WTC11 (cell line): ENCODE data around the gene SYCP2L. TPM values are rescaled to one million over a fixed set of nuclear protein-coding genes. Genes with fewer than 3 reads are reported as not detected.

Source experiments
- ATAC-seq: fragments of 200-7000 bp; cut with Tn5 transposase; 2 replicates; pipeline ENCODE4 v1.10.0; 2021; ENCODE audit warnings: mild to moderate bottlenecking, moderate library complexity
- CTCF ChIA-PET: fragments of 300-600 bp; sonication (Branson Sonifier 250); formaldehyde crosslinking; loops from one replicate; lab custom pipeline; 2021; ENCODE audit warnings: antibody characterized with exemption; lab: Charles Lee
- POLR2A ChIA-PET: fragments of 350-600 bp; sonication (Branson Sonifier 250); formaldehyde crosslinking; loops from one replicate; lab custom pipeline; 2021; ENCODE audit warnings: antibody characterized with exemption; lab: Charles Lee
- DNase-seq: peaks from one replicate; pipeline ENCODE4 v3.0.0; 2021; ENCODE audit warnings: low spot score
- H3K27ac Mint-ChIP-seq: 2 replicates; pipeline ENCODE4 v1.8.0; 2021; ENCODE audit warnings: mixed read lengths
- H3K27me3 Mint-ChIP-seq: 2 replicates; pipeline ENCODE4 v1.8.0; 2021; ENCODE audit warnings: low read depth, mild to moderate bottlenecking, moderate library complexity, mixed read lengths
- H3K36me3 Mint-ChIP-seq: 2 replicates; pipeline ENCODE4 v1.8.0; 2021; ENCODE audit warnings: mixed read lengths
- H3K4me1 Mint-ChIP-seq: 2 replicates; pipeline ENCODE4 v1.8.0; 2022; ENCODE audit warnings: mixed read lengths
- H3K4me3 Mint-ChIP-seq: 2 replicates; pipeline ENCODE4 v1.8.0; 2021; ENCODE audit warnings: mild to moderate bottlenecking, moderate library complexity, mixed read lengths
- H3K9me3 Mint-ChIP-seq: 2 replicates; pipeline ENCODE4 v1.8.0; 2021; ENCODE audit warnings: mixed read lengths
- ATF6 ChIP-seq: sonication (generic); formaldehyde crosslinking; IDR thresholded peaks from 2 replicates; pipeline ENCODE4 v1.8.1; 2023; ENCODE audit warnings: mild to moderate bottlenecking, missing genetic modification reagents
- CREM ChIP-seq: sonication (generic); formaldehyde crosslinking; IDR thresholded peaks from 2 replicates; pipeline ENCODE4 v1.8.1; 2022; ENCODE audit warnings: mild to moderate bottlenecking, missing genetic modification reagents, moderate library complexity
- EMX1 ChIP-seq: fragments of 250-450 bp; sonication (Bioruptor Pico); IDR thresholded peaks from 2 replicates; pipeline ENCODE4 v1.8.0; 2021; ENCODE audit warnings: mild to moderate bottlenecking
- FOXP1 ChIP-seq: sonication (generic); formaldehyde crosslinking; IDR thresholded peaks from 2 replicates; pipeline ENCODE4 v1.8.0; 2022; ENCODE audit warnings: missing genetic modification reagents, mild to moderate bottlenecking, moderate library complexity, borderline replicate concordance
- GABPB1 ChIP-seq: sonication (generic); formaldehyde crosslinking; IDR thresholded peaks from 2 replicates; pipeline ENCODE4 v1.8.1; 2023; ENCODE audit warnings: mild to moderate bottlenecking, missing genetic modification reagents
- GRHL2 ChIP-seq: fragments of 250-450 bp; sonication (Bioruptor Pico); IDR thresholded peaks from 2 replicates; pipeline ENCODE4 v1.8.0; 2022; ENCODE audit warnings: mild to moderate bottlenecking, moderate library complexity; ENCODE audit not compliant: insufficient replicate concordance, severe bottlenecking
- MLX ChIP-seq: sonication (generic); formaldehyde crosslinking; IDR thresholded peaks from 2 replicates; pipeline ENCODE4 v1.8.1; 2023; ENCODE audit warnings: mild to moderate bottlenecking, missing genetic modification reagents, moderate library complexity
- NR1H2 ChIP-seq: sonication (generic); formaldehyde crosslinking; IDR thresholded peaks from 2 replicates; pipeline ENCODE4 v1.9.0; 2021; ENCODE audit warnings: mild to moderate bottlenecking, moderate library complexity, missing genetic modification reagents
- OVOL2 ChIP-seq: fragments of 250-450 bp; sonication (Bioruptor Pico); IDR thresholded peaks from 2 replicates; pipeline ENCODE4 v1.9.0; 2021; ENCODE audit warnings: mild to moderate bottlenecking, borderline replicate concordance
- STAT6 ChIP-seq: sonication (generic); formaldehyde crosslinking; conservative IDR thresholded peaks from 2 replicates; pipeline ENCODE4 v1.8.1; 2023; ENCODE audit warnings: mild to moderate bottlenecking, low read depth, missing genetic modification reagents, moderate library complexity
- TP53 ChIP-seq: sonication (generic); formaldehyde crosslinking; IDR thresholded peaks from 2 replicates; pipeline ENCODE4 v1.8.1; 2023; ENCODE audit warnings: mild to moderate bottlenecking, missing genetic modification reagents
- ZNF263 ChIP-seq: sonication (generic); formaldehyde crosslinking; IDR thresholded peaks from 2 replicates; pipeline ENCODE4 v1.8.1; 2022; ENCODE audit warnings: low read depth, mild to moderate bottlenecking, moderate library complexity, missing genetic modification reagents
- ZNF281 ChIP-seq: sonication (generic); formaldehyde crosslinking; IDR thresholded peaks from 2 replicates; pipeline ENCODE4 v1.8.0; 2023; ENCODE audit warnings: mild to moderate bottlenecking, missing genetic modification reagents
- ZNF532 ChIP-seq: fragments of 250-450 bp; sonication (Bioruptor Pico); IDR thresholded peaks from 2 replicates; pipeline ENCODE4 v1.9.0; 2021; ENCODE audit warnings: mild to moderate bottlenecking, borderline replicate concordance
- total RNA-seq: library from RNA; stranded (reverse); gene quantifications from 3 replicates; pipeline ENCODE4 v1.2.3, GENCODE V29; 2021

Gene SYCP2L
- total RNA-seq, 1 experiment from 2014 or later = 5.4 TPM

- no peak overlapping the region for H3K4me3 Mint-ChIP-seq
- CTCF ChIA-PET = interaction anchor here (1.7 kb wide), 1 partner anchor 61 kb away, joined by 4 read pairs; no protein-coding TSS in a partner anchor
- ATAC-seq = no peak
Measured at GRCh38 chr6:11015102-11015501, 128.2 kb downstream of the SYCP2L start.

GRCh38 chr6:11016452-11016851, 129.6 kb downstream of the SYCP2L start:
- CTCF ChIA-PET = interaction anchor here (1.8 kb wide), 1 partner anchor 62 kb away, joined by 4 read pairs; no protein-coding TSS in a partner anchor
- H3K4me1 Mint-ChIP-seq = peaks cover 20% of the 10 kb centered on the region

More at GRCh38 chr6:11015102-11015501, 128.2 kb downstream of the SYCP2L start:
- Mint-ChIP-seq H3K27ac (no peak overlapping the region), H3K36me3 (no peaks in the 10 kb centered on the region), H3K4me1 (peaks cover 12% of the 10 kb centered on the region), H3K9me3 (no peaks in the 10 kb centered on the region), H3K27me3 (no peaks in the 10 kb centered on the region)
- TF ChIP-seq MLX (CRISPR knock-in tag) (no peak), ZNF263 (CRISPR knock-in tag) (no peak), OVOL2 (CRISPR knock-in tag) (no peak), EMX1 (CRISPR knock-in tag) (no peak), FOXP1 (CRISPR knock-in tag) (no peak), GRHL2 (no peak)
- DNase-seq = no peak
- POLR2A ChIA-PET = no interaction called here

GRCh38 chr6:11017090-11017489, 130.2 kb downstream of the SYCP2L start:
- ATAC-seq (no peak), DNase-seq (no peak)
- Mint-ChIP-seq H3K27me3 (no peaks in the 10 kb centered on the region), H3K4me1 (peaks cover 20% of the 10 kb centered on the region), H3K4me3 (no peak overlapping the region), H3K36me3 (no peaks in the 10 kb centered on the region), H3K9me3 (no peaks in the 10 kb centered on the region), H3K27ac (no peak overlapping the region)
- CTCF ChIA-PET = interaction anchor here (1.8 kb wide), 1 partner anchor 62 kb away, joined by 4 read pairs; no protein-coding TSS in a partner anchor
- TF ChIP-seq ZNF532 (no peak), CREM (CRISPR knock-in tag) (no peak), ZNF281 (CRISPR knock-in tag) (no peak), TP53 (CRISPR knock-in tag) (no peak), STAT6 (CRISPR knock-in tag) (no peak), ATF6 (no peak)
- POLR2A ChIA-PET = no interaction called here

More at GRCh38 chr6:11016452-11016851, 129.6 kb downstream of the SYCP2L start:
- no peaks in the 10 kb centered on the region for H3K27me3 Mint-ChIP-seq
- DNase-seq = no peak
- H3K27ac Mint-ChIP-seq = no peak overlapping the region
- H3K9me3 Mint-ChIP-seq = no peaks in the 10 kb centered on the region
- no peak overlapping the region for H3K4me3 Mint-ChIP-seq
- H3K36me3 Mint-ChIP-seq = no peaks in the 10 kb centered on the region
- no peak for ATAC-seq
- no peak for TF ChIP-seq NR1H2 (CRISPR knock-in tag)
- no peak for TF ChIP-seq GABPB1 (CRISPR knock-in tag)
- TF ChIP-seq, all 79 proteins: peak for 0
- POLR2A ChIA-PET = no interaction called here
